Sigmoid colon (tissue), 7 donors: ENCODE data around the gene HDAC9. TPM values are rescaled to one million over a fixed set of nuclear protein-coding genes. Genes with fewer than 3 reads are reported as not detected.

Experiments
- DNase-seq: peaks from one replicate; pipeline ENCODE4 v3.0.0-alpha.2; 2019
- H3K27ac ChIP-seq, 4 donors: fragments of 200-600 bp; sonication (generic); one replicate each; pipeline ENCODE4 v1.5.1; 2016 to 2019; ENCODE audit warnings: mild to moderate bottlenecking in 1 of 4
- H3K27me3 ChIP-seq, 3 donors: fragments of 200-600 bp; sonication (generic); one replicate each; pipeline ENCODE4 v1.5.1; 2019; ENCODE audit warnings: mild to moderate bottlenecking in 1 of 3
- H3K36me3 ChIP-seq, 4 donors: fragments of 200-600 bp; sonication (generic); one replicate each; pipeline ENCODE4 v1.5.1; 2016 to 2019
- H3K4me1 ChIP-seq, 4 donors: fragments of 200-600 bp; sonication (generic); one replicate each; pipeline ENCODE4 v1.5.1; 2017 to 2019
- H3K4me3 ChIP-seq, 4 donors: fragments of 200-600 bp; sonication (generic); one replicate each; pipeline ENCODE4 v1.5.1; 2017 to 2019; ENCODE audit warnings: mild to moderate bottlenecking in 2 of 4, moderate library complexity in 1 of 4
- H3K9me3 ChIP-seq, 4 donors: fragments of 200-600 bp in 3 of 4; sonication (generic) in 3 of 4; one replicate each; pipeline versions ENCODE4 v1.5.1 to v1.6.1; 2013 to 2019
- CTCF ChIP-seq, 4 experiments: fragments of 450-650 bp in 3 of 4; fragments of 200-600 bp in 1 of 4; IDR thresholded peaks; one replicate each; pipeline ENCODE4 v1.5.1; 2016 to 2019; ENCODE audit warnings: antibody characterized with exemption in 4 of 4, mild to moderate bottlenecking in 3 of 4, moderate library complexity in 2 of 4
- EP300 ChIP-seq, 4 donors: sonication (generic); formaldehyde crosslinking; IDR thresholded peaks; one replicate each; pipeline ENCODE4 v1.6.1; 2017; ENCODE audit warnings: antibody characterized with exemption in 4 of 4
- POLR2A ChIP-seq, 2 donors: fragments of 450-650 bp; IDR thresholded peaks; one replicate each; pipeline ENCODE4 v1.6.1; 2016; ENCODE audit warnings: antibody characterized with exemption in 2 of 2, mild to moderate bottlenecking in 2 of 2, moderate library complexity in 2 of 2
- POLR2AphosphoS5 ChIP-seq, 4 donors: sonication (generic); formaldehyde crosslinking; IDR thresholded peaks; one replicate each; pipeline ENCODE4 v1.6.1; 2017; ENCODE audit warnings: antibody characterized with exemption in 4 of 4
- WGBS, 2 donors: extraction: QIAGEN DNeasy Blood & Tissue Kit; methylation state at CpG; one replicate each; pipeline ENCODE4 v1.1.7; 2013; 5-methylcytosine and 5-hydroxymethylcytosine counted together
- intact Hi-C: fragments of 100-400 bp; cut with DNase I; formaldehyde crosslinking; loops from one replicate; pipeline ENCODE4 v1.15.1; 2023
- polyA plus RNA-seq, 3 donors: library from polyadenylated mRNA; stranded (reverse); fragments of 200-250 nt; gene quantifications; one replicate each; pipeline ENCODE4 v1.2.3, GENCODE V29; 2013
- total RNA-seq, 4 donors: library from RNA; depleted of rRNA; stranded (reverse); fragments of >200 nt; gene quantifications; one replicate each; pipeline ENCODE4 v1.1.0, GENCODE V29; 2016
- donor health status: healthy with polysubstance abuse.
- donor health status: Bipolar disorder and iron deficiency.
- donor health status: healthy.

The HDAC9 gene
- total and polyA plus RNA-seq, 7 donors = 2.4 to 38.2 (median 22.2) TPM

- intact Hi-C loops = no loop called here
- Histone ChIP-seq H3K27ac (no peak overlapping the region), H3K4me3 (no peak overlapping the region), H3K9me3 (no peaks in the 10 kb centered on the region), H3K4me1 (no peaks in the 10 kb centered on the region), H3K36me3 (no peaks in the 10 kb centered on the region), H3K27me3 (no peaks in the 10 kb centered on the region)
- TF ChIP-seq EP300 (IDR thresholded peaks at IDR 0.05) = no peak
- no peak for TF ChIP-seq POLR2A (IDR thresholded peaks at IDR 0.05)
- TF ChIP-seq CTCF (IDR thresholded peaks at IDR 0.05) = no peak
- TF ChIP-seq POLR2AphosphoS5 (IDR thresholded peaks at IDR 0.05) = no peak
- DNase-seq = no peak
- 44 to 80% methylated on average over 1 of the region's 1 CpG for WGBS, 2 donors
Measured at GRCh38 chr7:18948521-18948920, 453.0 kb downstream of the HDAC9 start.

GRCh38 chr7:18952846-18953245, 457.3 kb downstream of the HDAC9 start:
- H3K36me3 ChIP-seq = peaks cover 0 to 6% (median 0%) of the 10 kb centered on the region in 4 donors
- TF ChIP-seq POLR2A (IDR thresholded peaks at IDR 0.05) = no peak
- TF ChIP-seq EP300 (IDR thresholded peaks at IDR 0.05) = no peak
- TF ChIP-seq CTCF (IDR thresholded peaks at IDR 0.05) = no peak
- no peak for TF ChIP-seq POLR2AphosphoS5 (IDR thresholded peaks at IDR 0.05)
- no peak overlapping the region for H3K4me3 ChIP-seq
- no peaks in the 10 kb centered on the region for H3K9me3 ChIP-seq
- WGBS, 2 donors = 79 to 93% methylated on average over 4 of the region's 4 CpGs
- H3K27ac ChIP-seq = no peak overlapping the region
- H3K4me1 ChIP-seq = no peaks in the 10 kb centered on the region
- intact Hi-C loops = no loop called here
- H3K27me3 ChIP-seq = no peaks in the 10 kb centered on the region
- DNase-seq = no peak

GRCh38 chr7:18958627-18959026, 463.1 kb downstream of the HDAC9 start:
- intact Hi-C loops = no loop called here

GRCh38 chr7:18960725-18961124, 465.2 kb downstream of the HDAC9 start:
- DNase-seq = no peak
- no peak overlapping the region for H3K27ac ChIP-seq
- H3K36me3 ChIP-seq = no peaks in the 10 kb centered on the region
- H3K4me1 ChIP-seq = peaks cover 0 to 3% (median 0%) of the 10 kb centered on the region in 4 donors
- H3K27me3 ChIP-seq = no peaks in the 10 kb centered on the region
- whole genome bisulfite sequencing, 2 donors = 30 to 57% methylated on average over 4 of the region's 4 CpGs
- no peak for TF ChIP-seq EP300 (IDR thresholded peaks at IDR 0.05)
- H3K9me3 ChIP-seq = no peaks in the 10 kb centered on the region
- intact Hi-C loops = no loop called here
- H3K4me3 ChIP-seq = no peak overlapping the region

More at GRCh38 chr7:18958627-18959026, 463.1 kb downstream of the HDAC9 start:
- no peak overlapping the region for H3K27ac ChIP-seq
- TF ChIP-seq POLR2A (IDR thresholded peaks at IDR 0.05) = no peak
- TF ChIP-seq CTCF (IDR thresholded peaks at IDR 0.05) = no peak
- TF ChIP-seq POLR2AphosphoS5 (IDR thresholded peaks at IDR 0.05) = no peak
- DNase-seq = no peak
- peaks cover 0 to 3% (median 0%) of the 10 kb centered on the region in 4 donors for H3K4me1 ChIP-seq
- WGBS, 2 donors = 70 to 87% methylated on average over 4 of the region's 4 CpGs
- H3K4me3 ChIP-seq = no peak overlapping the region
- peaks cover 0 to 6% (median 0%) of the 10 kb centered on the region in 4 donors for H3K36me3 ChIP-seq
- no peaks in the 10 kb centered on the region for H3K27me3 ChIP-seq
- no peaks in the 10 kb centered on the region for H3K9me3 ChIP-seq

- WGBS, 2 donors = 69 to 72% methylated on average over 4 of the region's 4 CpGs
- no peaks in the 10 kb centered on the region for H3K36me3 ChIP-seq
- intact Hi-C loops = no loop called here
- no peaks in the 10 kb centered on the region for H3K27me3 ChIP-seq
- TF ChIP-seq POLR2AphosphoS5 (IDR thresholded peaks at IDR 0.05) (no peak), CTCF (IDR thresholded peaks at IDR 0.05) (no peak), POLR2A (IDR thresholded peaks at IDR 0.05) (no peak), EP300 (IDR thresholded peaks at IDR 0.05) (no peak)
- H3K4me1 ChIP-seq = peaks cover 0 to 3% (median 0%) of the 10 kb centered on the region in 4 donors
- no peak for DNase-seq
- H3K27ac ChIP-seq = no peak overlapping the region
- no peaks in the 10 kb centered on the region for H3K9me3 ChIP-seq
- H3K4me3 ChIP-seq = no peak overlapping the region
Measured at GRCh38 chr7:18962031-18962430, 466.5 kb downstream of the HDAC9 start.
